Dedifferentiated amniotic fluid mesenchymal stem cell (primary cell): ENCODE data around the gene LRCH1.

Experiments
- DNase-seq: peaks from one replicate; pipeline ENCODE4 v3.0.0-alpha.2; 2016; ENCODE audit errors: extremely low spot score

The LRCH1 gene

GRCh38 chr13:46712524-46712923 lies 159.6 kb downstream of the LRCH1 start:
- no peak for DNase-seq

GRCh38 chr13:46715363-46715762 lies 162.4 kb downstream of the LRCH1 start:
- DNase-seq: no peak

DNA sequence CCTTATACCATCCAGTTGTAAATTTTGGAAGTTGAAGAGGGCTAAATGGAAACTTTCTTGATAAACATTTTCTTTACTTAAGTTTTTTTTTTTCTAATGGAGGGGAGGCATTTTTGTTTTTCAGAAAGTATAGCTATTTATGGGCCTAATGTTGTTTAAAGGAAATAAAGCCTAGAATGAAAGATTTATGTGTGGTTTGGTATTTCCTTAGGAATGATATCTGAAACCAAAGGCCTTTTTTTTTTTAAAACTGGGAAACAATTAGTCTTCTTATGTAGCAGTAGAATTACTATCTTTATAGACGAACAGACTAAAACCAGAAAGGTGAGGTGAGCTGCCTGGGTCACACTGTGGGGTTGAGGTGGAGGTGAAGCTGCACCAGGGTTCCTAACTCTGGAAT lies 163.9 kb downstream of the LRCH1 start:
- no peak for DNase-seq

- no peak for DNase-seq
These were observed 164.3 kb downstream of the LRCH1 start for GRCh38 chr13:46717275-46717674.

DNA sequence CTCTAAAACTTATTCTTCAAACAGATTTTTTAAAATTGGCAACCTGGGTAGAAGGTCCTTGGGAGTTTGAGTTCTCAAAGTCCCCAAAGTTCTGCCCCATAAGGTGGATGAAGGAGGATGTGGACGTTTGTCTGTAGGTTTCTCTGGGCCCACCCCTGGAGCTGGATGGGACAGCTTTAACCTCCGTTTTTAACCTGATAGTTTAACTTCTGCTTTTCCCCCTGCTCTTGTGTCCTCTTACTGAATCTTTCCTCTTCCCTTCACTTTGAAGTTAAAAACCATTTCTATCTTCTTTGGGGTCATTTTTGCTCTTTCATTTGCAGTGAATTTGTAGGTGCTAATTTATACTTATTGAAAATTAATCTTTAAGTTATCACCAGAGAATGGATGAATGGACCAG lies 164.9 kb downstream of the LRCH1 start:
- no peak for DNase-seq

GRCh38 chr13:46720189-46720588 lies 167.2 kb downstream of the LRCH1 start:
- DNase-seq: no peak

- DNase-seq: peak; percentile 45
These were observed 168.1 kb downstream of the LRCH1 start for GRCh38 chr13:46721054-46721453.

GRCh38 chr13:46726347-46726746 lies 173.4 kb downstream of the LRCH1 start:
- DNase-seq: no peak

DNA sequence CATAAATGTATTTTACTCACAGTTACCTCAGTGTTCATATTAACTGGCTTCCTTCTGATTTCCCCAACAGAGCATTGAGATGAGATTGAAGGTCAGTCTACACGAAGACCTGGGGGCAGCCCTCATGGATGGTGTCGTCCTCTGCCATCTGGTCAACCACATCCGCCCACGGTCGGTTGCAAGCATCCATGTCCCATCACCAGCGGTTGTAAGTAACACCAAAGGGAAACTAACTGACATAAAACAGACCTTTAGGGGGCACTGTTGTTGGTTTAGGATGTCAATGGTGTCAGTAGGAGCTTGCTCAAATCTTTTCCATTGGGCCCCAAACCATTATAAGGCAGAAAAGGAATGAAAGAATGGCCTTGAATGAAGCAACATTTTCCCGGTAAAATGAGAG lies 175.8 kb downstream of the LRCH1 start:
- DNase-seq: no peak

DNA sequence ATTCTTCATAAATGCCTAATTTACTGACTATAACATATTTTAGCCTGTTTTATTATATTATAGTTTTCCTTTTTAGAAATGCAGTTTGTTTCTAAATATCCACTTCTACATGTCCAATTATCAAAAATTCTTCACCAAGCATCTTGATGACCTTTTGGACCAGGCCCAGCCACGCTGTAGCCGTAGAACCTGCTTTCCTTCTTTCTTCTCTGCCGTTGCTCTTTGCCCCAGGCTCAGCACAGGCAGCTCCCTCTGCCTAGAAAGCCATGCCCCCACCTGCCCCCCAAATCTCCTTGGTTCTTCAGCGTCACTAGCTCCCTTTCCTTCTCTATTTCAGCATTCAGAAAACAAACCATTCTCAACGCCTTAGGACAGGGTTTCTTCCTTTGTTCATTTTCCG lies 178.6 kb downstream of the LRCH1 start:
- no peak for DNase-seq

GRCh38 chr13:46735425-46735824 lies 182.5 kb downstream of the LRCH1 start:
- no peak for DNase-seq

GRCh38 chr13:46736541-46737310 lies 183.8 kb downstream of the LRCH1 start:
- DNase-seq: no peak

DNA sequence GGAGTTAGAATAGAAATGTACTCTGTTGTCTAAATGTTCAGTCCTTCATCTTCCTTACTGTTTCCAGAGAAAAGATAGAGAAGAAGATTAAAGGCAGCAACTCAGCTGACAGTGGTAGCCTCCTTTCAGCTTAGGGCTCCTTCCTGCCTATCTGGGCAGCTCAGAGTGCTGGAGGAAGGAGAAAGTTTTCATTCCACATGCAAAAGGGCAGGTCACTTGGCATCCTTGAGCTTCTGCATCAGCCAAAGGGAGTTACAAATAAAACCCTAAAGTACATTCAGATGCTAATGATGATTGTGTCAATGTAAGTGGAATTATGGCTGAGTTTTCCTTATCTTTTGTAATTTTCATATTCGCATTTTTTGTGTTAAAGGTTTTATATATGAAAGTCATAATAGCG lies 185.1 kb downstream of the LRCH1 start:
- DNase-seq: no peak

DNA sequence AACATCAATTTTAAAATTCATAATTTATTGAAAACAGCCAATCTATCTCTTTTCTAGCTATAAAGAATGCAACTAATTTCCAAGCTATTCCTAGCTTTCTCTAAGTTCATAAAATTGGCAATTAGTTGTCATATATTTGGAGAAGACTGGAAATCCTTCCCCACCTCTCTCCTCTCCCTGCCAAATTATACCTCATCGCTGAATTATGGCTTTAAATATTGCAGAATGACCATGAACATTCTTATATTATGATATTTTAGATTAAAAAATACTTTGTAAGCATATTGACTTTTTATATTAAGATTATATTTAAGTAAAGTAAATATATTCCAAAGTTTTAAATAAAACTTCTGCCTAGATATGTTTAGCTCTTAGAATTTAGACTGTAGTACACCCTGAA lies 185.8 kb downstream of the LRCH1 start:
- no peak for DNase-seq

DNA sequence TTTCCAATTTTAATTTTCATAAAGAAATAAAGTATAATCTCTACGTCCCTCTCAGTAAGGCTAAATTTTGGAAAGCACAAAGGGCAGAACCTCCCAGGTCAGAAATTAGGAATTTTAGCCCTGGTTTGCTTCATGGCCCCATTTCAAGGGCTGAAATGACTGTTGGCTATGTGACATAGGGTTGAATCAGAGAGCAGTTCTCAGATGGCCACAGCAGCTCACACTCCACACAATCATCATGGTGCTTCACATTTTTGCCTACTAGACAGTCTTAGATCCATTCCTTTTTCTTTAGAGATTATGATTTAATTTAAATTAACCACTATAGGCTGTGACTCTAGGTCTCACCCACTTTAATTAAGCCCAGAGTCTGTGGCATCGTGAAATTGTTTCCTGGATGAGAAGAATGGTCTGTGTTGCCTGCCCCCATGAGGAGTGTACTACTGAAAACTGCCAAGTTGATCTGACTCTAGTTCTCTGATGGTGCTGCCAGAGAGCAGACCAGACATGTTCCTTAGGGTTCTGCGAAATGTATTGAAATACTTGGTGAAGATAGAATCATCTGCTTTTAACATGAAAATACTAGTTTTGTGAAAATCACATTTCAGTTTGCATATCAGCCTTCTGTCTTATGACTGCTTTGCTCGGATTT lies 186.6 kb downstream of the LRCH1 start:
- DNase-seq: no peak

- no peak for DNase-seq
These were observed 190.2 kb downstream of the LRCH1 start for GRCh38 chr13:46743191-46743590.

DNA sequence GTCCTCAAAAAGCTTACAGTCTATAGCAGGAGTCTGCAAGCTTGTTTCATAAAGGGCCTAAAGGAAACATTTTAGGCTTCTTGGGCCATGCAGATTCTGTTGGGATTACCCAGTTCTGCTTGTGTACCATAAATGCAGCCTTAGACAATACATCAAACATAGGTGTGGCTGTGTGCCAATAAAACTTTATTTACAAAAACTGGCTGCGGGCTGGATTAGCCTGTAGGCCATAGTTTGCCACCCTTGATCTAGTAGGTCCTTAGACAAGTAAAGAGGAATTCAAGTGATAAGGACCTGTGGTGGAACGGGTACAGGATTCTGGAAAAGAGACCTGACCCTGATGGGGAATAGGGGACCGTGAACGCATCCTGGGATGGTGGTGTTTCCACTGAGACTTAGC lies 192.1 kb downstream of the LRCH1 start:
- DNase-seq: no peak

DNA sequence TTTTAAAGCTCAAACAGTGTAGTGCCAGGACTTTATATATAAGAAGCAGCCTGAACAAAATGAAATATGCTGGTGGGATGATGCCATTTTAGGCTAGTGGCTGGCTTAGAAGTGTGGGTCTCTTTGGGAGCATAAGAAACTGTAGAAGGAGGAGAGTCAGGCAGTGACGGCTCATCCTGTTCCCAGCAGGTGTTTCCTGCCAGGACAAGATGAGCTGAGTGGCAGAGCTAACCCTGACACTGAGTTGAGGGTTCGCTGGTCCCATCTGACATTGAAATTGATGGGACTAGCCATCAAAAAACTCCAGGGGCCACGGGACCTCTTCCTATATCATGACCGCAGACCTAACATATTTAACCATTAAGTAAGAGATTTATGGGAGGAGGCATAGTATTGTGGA lies 192.7 kb downstream of the LRCH1 start:
- no peak for DNase-seq

DNA sequence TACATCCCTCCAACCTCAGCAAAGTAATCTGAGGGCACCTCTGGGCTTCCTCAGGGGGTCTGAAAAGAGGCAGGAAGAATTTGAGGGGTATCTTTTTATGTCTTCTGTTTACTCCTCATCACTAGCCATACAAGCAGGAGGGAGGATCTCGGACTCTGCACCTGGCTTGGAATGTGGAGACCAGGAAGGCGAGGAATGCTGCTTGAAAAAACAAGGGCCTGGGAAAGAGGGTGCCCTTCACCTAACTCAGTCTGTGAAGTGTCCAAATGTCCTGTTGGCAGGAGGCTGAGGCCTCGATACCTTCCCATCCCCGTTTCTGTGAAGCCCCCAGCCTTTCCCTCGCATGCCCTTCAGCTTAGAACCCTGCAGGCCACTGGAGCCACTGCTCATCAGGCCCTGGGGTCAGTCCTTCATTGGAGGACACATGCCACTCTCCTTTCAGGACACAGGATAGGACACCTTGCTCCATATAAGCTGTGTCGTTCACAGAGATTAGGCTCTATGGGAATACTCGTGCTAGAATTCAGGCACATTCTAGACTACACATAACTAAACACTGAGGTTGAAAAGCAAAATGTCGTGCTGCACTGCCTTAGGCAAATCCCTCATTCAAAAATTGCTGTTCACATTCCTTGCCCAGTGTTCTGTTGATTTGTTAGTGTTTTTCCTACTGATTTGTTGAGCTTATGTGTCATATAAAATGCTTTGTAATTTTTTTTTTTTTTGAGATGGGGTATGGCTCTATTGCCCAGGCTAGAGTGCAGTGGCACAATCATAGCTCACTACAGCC lies 194.3 kb downstream of the LRCH1 start:
- no peak for DNase-seq

- DNase-seq: no peak
These were observed 195.3 kb downstream of the LRCH1 start for GRCh38 chr13:46748300-46748699.

DNA sequence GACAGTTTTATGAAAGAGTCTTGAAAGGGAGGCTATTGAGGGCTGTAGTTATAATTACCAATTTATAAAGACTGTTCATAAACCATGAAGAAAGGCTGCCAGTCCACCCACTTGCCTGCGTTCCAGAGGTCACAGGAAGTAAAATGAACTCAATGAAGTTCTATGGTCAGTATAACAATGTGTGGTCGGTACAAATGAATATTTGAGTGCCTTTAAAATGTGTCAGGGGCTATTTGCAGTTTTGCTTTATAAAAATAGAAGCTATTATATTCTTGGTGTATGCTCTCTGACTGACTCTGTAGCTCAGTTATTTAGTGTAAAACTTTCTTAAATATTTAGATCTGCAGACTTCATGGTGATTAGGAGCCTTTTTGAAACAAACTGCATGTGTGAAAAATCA lies 197.0 kb downstream of the LRCH1 start:
- no peak for DNase-seq

DNA sequence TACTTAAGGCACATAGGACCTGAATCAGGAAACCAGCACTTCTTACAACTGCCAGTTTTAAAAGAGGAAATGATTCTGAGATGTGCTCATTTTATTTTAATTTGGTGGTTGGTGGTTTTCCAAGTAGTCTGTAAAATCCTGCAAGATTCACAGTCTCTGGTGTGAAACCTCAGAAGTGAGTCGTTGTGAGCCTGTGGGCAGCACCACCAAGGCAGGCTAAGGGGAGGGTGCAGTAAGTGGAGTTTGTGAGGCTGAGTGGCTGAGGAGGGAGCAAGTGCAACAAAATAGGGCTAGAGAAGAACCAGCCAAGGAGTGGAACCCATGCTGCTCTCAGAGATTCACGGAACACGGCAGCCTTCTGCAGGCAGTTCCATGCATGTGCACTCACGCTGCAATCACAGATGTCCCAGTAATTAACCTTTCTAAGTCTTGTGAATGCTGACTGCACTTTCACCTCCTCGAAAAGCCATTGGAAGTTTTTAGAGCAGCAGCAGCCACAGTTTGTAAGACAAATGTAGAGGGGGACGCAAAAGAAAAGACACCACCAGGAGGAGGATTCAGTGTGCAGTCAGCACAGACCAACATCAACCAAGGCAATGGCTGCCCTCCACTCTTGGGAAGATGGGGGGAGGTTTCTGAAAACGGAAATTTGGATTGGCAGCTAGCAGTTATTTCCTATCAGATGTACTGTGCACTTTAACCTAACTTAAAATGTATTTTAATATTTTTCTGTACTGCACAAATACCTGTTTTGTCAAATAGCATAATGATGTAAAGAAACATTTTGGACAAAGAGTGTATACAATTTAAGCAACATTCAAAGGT lies 199.1 kb downstream of the LRCH1 start:
- DNase-seq: no peak
